ENCODE measurements around the gene TRIP13.
"Not testable (repeated sequence)": the region's sequence is repeated elsewhere in the genome, so short reads cannot be mapped to it uniquely, and the experiment has no call there.

TRIP13 gene

DNA sequence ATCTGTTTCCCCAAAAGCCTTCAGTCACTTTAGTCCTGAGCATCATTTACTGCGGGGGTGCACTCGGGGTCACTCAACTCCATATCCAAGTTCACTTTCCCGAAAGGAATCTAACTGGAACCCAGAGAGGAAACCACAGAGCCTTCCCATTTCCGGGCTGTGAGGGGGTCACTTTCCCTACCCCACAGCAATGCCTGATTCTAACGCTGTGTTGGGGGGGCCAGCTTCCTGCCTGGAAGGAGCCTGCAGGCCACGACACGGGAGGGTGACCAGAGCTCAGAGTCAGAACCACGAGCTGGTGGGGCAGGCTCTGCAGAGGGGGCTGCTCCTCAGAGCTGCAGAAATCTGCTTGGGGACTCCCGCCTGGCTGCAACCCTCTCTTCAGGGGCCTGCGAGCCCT, 20.4 kb upstream of the TRIP13 start:
- DNase-seq (ENCODE audit: low read depth), result no peak

DNA sequence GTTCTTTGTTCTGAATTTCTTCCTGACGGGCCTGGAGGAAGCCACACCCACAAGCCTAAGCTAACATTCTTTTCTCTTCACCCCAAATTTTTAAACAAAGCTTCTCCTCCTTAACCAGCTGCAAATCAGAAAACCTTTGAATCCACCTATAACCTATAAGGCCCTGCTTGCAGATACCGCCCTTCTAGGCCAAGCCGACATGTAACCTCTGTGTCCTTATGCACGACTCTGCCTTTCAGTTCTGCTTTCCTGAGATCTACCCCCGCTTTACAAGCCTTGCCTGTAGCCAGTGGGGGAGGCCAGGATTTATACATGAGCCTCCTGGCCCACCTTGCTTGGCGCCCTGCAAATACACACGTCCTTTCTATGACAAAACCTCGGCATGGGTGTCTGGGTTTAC, 19.4 kb upstream of the TRIP13 start:
- no peak for DNase-seq (ENCODE audit: low read depth)

DNA sequence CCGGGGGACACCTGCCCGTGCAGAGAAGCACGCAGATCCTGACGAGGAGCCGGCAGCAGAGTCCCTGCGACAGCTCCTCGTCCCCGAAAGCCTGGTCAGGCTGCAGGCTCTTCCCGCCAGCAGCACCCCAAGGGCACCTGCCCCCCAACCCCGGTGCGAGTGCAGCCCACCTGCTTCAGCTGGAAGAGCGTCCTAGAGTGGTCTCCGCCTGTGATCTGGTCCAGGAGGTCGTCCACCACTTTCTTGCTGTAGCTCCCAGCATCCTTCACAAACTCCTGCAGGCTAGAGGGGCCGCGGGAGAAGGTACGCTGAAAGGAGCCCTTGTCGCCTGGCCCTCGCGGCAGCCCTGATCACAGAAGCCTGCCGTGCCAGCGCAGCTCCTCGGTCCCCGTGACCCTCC, 16.8 kb upstream of the TRIP13 start:
- DNase-seq (ENCODE audit: low read depth), result no peak

DNA sequence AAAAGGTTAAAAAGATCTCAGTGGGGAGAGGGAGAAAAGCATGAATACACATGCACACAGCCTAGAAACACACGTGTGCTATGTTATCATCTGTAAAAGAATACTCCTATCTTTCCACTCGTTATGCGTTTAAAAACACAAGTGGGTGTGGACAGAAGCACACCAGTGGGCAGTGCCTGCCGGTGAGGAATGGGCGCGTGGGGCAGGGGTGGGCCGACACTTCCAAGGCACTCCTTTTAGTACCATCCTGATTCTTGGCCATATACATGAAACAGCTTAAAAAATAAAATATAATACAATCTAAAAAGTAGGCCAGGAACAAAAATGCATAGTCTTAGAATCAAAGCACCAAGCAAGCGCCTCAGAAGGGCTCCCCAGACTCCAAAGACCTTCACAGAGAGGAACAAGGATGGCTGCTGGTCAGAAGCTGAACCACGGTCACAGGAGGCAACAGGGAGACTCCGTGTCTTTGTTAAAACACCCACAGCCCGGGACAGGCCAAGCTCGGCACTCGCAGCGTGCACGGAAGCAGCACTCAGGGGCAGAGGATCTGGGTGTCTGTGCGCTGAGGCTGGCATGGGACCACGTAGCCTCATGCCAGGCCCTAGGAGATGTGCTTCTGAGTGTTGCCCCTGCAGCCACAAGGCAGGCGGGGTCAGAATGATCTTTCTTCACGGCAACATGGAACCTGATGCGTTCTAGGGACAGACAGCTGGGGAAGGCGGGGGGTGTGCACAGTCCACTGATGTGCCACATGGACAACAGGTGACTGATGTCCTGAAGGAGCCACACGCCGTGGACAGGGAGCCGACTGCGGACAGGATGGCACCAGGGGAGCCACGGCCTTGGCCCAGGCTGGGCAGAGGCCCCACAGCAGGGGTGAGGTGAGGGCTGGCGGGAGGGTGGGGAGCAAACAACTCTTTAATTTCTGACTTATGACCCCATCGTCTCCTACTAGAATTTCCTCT, 16.0 kb upstream of the TRIP13 start:
- DNase-seq (ENCODE audit: low read depth), result no peak

DNA sequence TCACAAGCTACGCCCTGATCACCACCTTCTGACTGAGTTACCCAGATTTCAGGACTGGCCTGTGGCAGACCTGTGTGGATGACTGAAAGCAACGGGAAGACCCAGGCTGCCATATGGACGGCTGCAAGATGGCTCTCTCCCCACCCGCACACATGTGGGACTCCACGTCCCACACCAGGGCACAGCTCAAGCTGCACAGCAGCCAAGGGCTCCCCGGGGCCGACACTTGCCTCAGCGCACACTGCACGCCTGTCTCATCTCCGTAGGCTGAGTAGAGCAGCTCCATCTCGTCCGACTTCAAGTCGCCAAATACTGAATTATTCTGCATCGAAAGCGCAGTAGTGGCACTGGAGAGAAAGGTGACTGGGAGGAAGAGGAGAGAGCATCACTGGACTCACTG, 14.6 kb upstream of the TRIP13 start:
- DNase-seq (ENCODE audit: low read depth), result no peak

DNA sequence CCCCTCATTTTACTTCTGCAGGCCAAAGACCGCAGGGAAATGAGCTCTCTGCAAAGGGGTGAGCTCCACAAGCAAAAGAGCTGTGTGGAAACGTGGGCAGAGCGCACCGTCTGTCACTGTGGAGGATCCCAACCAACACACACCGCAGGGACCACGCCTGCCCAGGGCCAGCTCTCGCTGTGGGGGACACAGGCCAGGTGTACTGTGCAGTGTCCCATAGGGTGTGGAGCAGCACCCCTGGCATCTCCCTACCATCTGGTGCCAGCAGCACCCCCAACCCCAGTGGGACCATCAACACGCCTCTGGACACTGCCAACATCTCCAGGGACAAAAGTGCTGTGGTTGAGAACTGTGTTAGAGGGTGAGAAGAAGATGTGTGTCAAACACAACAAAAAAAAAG, 14.0 kb upstream of the TRIP13 start:
- not testable (repeated sequence) for DNase-seq (ENCODE audit: low read depth)

DNA sequence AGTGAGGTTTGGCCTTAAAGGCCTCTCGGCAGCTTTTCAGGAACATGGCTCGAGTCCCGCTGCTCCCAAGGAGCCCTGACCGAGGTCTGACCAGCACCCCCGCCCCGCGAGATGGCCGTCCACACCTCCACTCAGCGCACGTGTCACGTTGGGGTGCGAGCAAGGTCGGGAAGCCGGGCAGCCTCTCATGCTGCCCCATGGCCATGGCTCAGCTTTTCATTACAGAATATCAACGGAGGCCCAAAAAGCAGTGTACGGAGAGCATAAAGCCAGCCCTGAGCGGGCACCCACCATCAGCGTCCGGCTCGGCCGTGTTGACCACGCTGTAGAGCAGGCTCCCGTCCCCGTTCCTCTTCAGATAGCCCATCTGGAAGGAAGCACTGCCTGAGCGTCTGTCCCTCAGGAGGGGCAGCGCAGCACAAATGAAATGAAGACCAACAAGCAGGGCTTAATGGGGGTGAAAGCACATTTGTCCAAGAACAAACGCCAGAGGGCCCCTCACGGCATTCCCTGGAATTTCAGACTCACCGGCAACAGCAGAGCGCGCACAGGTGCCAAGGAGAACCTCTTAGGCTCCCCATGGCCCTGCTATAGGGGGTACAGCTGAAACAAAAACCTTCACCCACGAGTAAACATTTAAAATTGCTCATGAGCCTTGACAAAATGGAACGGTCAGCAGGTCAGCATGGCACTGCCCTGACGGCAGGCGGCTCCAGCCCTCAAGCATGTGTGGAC, 11.7 kb upstream of the TRIP13 start:
- no peak for DNase-seq (ENCODE audit: low read depth)

DNA sequence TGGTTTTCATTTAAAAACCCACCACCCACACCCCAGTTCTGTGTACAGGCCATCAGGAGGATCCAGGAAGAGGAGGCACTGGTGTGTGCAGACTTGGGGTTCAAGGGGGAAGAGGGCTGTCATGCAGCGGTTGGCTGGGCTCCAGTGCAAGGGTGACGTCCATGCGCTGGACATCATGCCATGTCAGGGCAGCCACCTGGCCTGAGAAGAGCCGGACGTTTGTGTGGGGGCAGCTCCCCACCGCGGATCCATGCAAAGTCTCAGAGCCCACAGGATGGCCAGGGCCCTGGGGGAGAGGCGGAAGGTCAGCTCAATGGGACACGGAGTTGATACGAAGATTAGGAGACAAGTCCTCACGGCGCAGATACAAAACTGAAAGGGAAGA, 11.1 kb upstream of the TRIP13 start:
- no peak for DNase-seq (ENCODE audit: low read depth)

DNA sequence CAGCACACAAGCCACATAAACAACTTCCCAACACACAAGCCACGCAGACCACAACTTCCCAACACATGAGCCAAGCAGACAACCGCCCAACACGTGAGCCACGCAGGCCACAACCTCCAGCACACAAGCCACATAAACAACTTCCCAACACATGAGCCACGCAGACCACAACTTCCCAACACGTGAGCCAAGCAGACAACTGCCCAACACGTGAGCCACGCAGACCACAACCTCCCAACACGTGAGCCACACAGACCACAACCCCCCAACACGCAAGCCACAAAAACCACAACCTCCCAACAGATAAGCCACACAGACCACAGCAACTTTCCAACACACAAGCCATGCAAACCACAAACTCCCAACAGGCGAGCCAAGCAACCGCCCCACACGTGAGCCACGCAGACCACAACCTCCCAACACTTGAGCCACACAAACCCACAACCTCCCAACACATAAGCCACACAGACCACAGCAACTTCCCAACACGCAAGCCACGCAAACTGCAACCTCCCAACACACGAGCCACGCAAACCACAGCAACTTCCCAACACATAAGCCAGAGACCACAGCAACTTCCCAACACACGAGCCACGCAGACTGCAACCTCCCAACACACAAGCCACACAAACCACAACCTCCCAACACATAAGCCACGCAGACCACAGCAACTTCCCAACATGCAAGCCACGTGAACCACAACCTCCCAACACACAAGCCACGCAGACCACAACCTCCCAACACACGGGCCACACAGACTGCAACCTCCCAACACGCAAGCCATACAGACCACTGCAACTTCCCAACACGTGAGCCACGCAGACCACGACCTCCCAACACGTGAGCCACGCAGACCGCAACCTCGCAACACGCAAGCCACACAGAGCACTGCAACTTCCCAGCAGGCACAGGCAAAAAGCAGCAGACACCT, 10.2 kb upstream of the TRIP13 start:
- no peak for DNase-seq (ENCODE audit: low read depth)

DNA sequence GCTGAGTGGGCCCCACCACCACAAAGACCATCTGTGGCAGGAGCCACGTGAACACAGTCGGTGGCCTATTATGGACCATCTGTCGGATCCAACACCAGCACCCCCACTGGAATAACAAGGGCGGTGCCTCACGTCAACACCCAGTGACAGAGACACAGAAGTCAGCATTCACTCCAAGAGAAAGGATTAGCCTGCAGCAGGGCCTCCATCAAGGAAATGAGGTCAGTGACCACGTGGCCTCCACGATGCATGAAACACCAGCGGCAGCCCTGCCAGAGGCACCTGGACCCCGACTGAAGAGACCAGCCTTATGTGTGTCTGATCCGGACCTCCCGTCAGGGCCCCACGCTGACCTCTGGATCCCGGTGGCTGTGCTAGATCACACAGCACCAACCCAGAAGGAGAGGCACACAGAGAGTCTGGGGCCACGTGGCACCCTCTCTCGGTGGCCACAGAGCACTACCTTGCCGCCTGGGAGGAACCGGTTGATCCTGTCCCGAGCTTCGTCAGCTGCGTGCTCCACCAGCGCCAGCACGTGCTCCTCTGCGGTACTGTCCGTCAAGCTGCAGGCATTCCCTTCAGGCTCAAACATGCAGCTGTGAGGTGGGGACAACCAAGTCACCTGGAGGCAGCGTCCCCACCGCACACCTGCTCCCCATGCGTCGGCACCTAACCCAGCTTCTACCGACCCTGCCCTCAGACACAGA, 9.1 kb upstream of the TRIP13 start:
- DNase-seq (ENCODE audit: low read depth), result no peak

DNA sequence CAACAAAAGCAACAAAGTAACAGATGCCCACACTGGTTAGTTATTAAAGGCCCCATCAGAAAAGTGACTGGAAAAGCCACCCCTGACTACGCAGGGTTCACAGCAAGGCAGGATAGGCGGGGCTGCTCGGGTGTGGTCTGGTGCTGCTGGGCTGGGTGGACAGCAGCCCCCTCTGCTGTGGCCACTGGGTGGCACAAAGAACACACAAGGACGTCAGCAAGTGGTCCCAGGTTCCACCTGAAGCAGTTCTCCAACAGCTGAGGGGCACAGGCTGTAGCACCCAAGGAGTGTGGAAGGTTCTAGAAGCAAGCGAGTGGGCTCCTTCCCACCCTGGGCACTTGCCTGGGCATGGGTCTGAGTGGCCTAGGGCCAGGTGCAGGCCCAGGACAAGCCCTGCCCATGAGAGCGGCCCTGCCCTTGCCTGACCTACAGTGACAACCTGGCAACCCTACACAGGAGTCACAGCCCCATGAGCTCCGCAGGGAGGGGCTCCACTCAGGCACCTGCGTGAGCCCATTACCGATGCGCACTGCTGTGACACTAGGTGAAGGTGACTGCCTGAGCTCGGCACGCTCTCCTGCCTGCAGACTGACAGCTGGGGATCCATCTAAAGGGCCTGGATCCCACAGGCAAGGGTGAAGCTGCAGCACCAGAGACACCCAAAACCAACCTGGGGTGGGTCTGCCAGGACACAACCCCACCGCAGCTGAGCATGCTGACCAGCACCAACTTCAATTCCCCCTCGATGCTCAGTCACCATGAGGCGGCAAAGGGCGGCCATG, 8.1 kb upstream of the TRIP13 start:
- no peak for DNase-seq (ENCODE audit: low read depth)

DNA sequence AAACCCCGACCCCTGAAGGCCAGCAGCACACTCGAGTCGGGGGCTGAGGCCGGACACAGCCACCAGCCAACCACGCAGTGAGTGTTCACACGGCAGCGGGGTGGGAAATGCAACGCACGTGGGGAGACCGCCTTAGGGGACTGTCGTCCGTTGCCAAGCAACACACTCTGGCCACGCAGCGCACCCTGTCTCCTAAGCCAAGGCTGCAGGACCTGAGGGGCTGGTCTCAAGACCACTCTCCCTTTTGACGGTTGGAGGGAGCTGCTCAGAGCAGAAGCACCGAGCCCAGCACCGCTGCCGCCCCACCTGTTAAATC, 7.6 kb upstream of the TRIP13 start:
- no peak for DNase-seq (ENCODE audit: low read depth)

DNA sequence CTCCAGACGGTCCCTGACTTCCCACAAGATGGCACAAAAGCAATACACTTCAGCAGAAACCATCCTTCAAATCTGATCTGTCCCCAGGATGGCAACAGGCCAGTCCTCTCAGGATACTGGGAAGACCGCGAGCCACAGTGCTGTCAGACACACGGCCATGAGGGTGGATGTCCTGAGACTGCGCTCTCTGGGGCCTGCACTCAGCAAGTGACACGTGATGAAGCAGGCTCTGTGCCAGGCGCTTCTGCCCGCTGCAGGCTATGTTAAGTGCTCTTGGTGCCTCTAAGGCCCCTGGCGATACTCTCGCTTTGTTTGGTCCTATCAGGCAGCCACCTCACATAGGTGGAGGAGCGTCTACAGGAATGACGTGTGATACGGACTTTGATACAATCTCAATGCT, 7.2 kb upstream of the TRIP13 start:
- DNase-seq (ENCODE audit: low read depth), result no peak

DNA sequence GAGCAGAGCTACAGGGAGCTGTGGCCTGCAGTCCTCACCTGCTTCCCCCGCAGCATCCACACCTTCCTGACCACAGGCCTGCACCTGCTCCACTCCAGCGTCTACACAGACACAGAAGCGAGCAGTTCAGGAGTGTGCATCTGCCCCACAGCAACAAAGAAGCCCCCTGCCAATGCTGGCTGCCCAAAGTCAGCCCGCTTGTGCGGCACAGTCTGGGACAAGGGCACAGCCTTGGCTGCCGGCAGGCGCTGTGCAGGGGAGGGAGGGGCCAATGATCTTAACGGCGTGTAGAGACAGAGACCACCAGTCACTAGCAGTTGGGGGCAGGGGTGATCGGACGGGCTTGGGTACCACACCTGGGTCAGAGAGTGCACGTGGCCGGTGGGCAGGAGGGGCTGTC, 6.6 kb upstream of the TRIP13 start:
- no peak for DNase-seq (ENCODE audit: low read depth)

DNA sequence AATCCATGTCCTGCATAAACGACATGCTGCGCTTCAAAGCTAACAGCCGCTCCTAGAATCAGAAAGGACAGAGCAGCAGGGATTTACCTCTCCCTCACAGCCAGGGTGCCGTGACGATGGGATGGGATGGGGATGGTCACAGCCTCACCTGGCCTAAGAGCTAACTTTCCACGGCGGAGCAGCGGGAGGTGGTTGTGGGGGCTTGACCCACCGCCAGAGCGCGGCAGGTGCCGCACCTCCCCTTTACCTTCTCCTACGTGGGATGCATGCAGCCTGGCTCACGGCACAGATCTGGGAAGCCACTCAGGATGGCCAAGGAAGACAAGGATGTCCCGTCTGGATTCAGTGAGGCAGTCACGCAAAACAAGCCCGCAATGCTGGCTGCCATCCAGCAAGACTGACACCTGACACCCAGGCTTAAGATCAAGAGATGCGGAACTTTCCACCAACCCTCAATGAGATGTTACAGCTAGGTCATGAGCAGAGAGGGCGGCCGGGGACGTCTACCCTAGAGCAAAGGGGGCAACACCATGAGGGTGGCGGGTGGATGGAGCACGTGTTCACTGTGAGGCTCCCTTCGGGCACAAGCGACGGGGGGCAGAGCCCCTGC, 5.9 kb upstream of the TRIP13 start:
- no peak for DNase-seq (ENCODE audit: low read depth)

DNA sequence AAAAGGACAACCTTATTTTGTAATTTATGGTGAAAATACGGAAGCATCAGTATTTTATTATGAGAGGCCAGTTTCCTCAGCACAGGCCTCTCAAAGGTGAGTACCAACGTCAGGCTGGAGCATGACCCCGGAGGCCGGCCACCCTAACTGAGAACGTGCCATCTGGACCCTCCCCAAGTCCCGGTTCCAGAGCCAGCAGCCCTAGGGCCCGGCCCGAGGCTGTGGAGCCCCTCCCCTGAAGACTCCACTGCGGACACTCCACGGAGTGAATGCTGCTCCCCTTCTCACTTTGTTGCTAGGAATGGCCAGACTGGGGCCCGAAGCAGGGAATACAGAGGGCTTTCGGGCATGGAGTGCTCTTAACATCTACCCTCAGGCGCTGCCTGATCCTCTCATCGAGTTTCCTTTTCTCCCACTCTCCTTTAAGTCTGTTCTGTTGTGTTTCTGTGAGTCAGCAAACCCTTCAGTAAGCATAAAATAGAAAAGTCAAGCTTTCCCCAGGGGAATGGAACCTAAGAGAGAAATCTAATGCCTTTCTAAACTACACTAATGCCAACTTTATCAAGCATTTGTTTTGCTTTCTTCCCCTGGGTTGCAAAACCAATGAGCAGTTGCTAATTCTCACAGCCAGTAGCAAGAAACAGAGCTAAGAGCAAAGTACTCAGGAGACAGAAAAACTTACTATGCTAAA, 4.6 kb upstream of the TRIP13 start:
- DNase-seq (ENCODE audit: low read depth), result no peak

DNA sequence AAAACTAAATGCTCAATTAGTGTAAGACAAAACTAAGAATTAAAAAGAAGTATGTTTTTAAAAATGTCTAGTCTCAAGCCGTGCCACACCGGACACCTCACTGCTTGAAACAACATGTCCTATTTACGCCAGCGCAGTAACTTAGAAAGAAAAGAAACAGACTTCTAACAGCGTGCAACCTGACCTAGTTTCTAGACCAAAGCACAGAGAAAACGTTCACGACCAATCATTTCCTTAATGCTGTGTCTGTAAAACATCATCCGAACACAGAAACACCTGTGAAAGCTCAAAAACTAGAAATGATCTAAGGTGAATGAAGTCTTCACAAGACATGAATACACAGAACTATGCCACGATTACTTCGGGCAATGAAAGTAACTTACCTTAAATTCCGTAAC, 4.0 kb upstream of the TRIP13 start:
- DNase-seq (ENCODE audit: low read depth), result no peak

DNA sequence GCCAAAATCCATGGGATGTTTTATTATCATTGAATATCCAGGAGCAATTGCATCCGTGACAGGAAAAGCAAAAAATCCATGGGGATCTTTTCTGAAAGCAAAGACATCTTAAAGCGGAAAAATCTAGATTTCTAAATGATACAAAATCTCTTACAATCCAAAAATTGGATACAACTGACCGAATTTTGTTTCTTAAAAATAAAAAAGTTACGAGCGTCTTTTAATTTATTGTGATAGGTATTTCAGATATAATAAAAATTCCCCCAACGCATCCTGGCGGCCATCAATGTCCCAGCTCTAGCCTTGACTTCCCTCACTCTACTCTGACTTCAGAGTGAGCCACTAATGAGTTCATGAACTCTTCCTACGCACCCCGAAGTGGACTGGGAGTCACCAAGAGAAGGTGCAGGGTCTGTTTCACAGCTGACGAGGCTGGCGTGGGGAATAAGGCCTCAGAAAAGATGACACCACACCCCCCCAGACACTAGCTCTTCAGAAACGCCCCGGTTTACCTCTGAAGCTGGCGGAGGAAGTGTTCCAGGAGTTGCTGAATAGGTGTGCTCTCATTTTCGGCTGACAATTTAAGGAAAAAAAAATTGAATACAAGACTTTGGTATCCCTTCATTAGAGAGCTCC, 3.5 kb upstream of the TRIP13 start:
- DNase-seq (ENCODE audit: low read depth), result no peak

DNA sequence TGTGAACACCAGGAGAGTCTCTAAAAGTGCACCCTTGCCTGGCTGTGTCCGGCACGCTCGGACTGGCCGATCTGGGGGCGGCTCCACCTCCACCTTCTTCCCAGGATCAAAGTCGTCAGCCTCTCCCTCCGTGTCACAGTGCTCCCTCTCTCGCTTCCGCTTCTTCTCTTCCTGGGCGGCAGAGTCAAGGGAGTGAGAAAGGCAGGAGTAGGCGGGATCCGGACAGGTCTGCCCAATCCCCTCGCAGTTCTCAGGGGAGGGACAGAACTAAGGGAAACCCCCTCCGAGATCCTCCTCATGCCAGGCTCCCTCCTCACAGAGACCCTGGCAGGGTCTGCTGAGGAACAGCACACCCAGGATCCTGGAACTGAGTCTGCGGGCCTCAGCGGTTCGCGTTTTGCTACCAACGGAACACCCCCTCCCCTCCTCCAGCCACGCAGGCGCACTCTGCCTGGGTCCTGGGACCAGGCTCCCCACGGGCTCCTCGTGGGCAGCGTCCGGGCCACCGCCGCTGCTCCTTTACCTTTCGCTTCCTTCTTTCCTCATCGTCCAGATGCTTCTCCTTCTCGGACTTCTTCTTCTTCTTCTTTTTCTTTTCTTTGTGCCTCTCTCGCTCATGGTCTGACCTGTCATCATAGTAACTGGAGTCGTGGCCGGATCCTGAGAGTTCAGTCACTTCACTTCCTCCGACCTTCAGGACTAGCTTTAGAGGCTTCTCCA, 1.4 kb upstream of the TRIP13 start:
- no peak for DNase-seq (ENCODE audit: low read depth)
